KMS-11 (cell line): ENCODE data around the gene TFEB.

Source experiments
- H2AFZ ChIP-seq: fragments of 200-600 bp; sonication (generic); 2 replicates; pipeline ENCODE4 v1.6.1; 2016; ENCODE audit warnings: antibody characterized with exemption, mixed run types, low read depth
- H3K27ac ChIP-seq: fragments of 200-600 bp; sonication (generic); 2 replicates; pipeline ENCODE4 v1.6.1; 2016; ENCODE audit warnings: mild to moderate bottlenecking, mixed run types
- H3K27me3 ChIP-seq: fragments of 200-600 bp; sonication (generic); 2 replicates; pipeline ENCODE4 v1.6.1; 2017; ENCODE audit warnings: mild to moderate bottlenecking, low read depth, mixed run types, moderate library complexity; ENCODE audit not compliant: insufficient read depth
- H3K36me3 ChIP-seq: fragments of 200-600 bp; sonication (generic); 2 replicates; pipeline ENCODE4 v1.6.1; 2017; ENCODE audit warnings: mild to moderate bottlenecking, mixed run types; ENCODE audit not compliant: insufficient read depth
- H3K4me1 ChIP-seq: fragments of 200-600 bp; sonication (generic); 2 replicates; pipeline ENCODE4 v1.6.1; 2016; ENCODE audit warnings: mild to moderate bottlenecking, low read depth, mixed run types; ENCODE audit not compliant: poor library complexity, severe bottlenecking
- H3K4me2 ChIP-seq: fragments of 200-600 bp; sonication (generic); 2 replicates; pipeline ENCODE4 v1.7.0; 2016; ENCODE audit warnings: mild to moderate bottlenecking, mixed run types
- H3K4me3 ChIP-seq: fragments of 200-600 bp; sonication (generic); IDR thresholded peaks from 2 replicates; pipeline ENCODE4 v1.6.1; 2017; ENCODE audit warnings: low read depth, low read length, mixed read lengths; ENCODE audit not compliant: insufficient read depth
- H3K79me2 ChIP-seq: fragments of 200-600 bp; sonication (generic); 2 replicates; pipeline ENCODE4 v1.6.1; 2016; ENCODE audit warnings: low read depth, mixed run types; ENCODE audit not compliant: insufficient read depth
- H3K9ac ChIP-seq: fragments of 200-600 bp; sonication (generic); 2 replicates; pipeline ENCODE4 v1.6.1; 2016; ENCODE audit warnings: mild to moderate bottlenecking, mixed run types
- H4K20me1 ChIP-seq: fragments of 200-600 bp; sonication (generic); 2 replicates; pipeline ENCODE4 v1.6.1; 2016; ENCODE audit warnings: mild to moderate bottlenecking, mixed run types; ENCODE audit not compliant: insufficient read depth
- TF ChIP-seq, protein P1 (sequence below): fragments of 200-600 bp; sonication (generic); conservative IDR thresholded peaks from 2 replicates; pipeline ENCODE4 v1.6.1; 2017; ENCODE audit warnings: low read depth, mild to moderate bottlenecking, antibody characterized with exemption, low read length, moderate library complexity, mixed read lengths

TFEB gene

DNA sequence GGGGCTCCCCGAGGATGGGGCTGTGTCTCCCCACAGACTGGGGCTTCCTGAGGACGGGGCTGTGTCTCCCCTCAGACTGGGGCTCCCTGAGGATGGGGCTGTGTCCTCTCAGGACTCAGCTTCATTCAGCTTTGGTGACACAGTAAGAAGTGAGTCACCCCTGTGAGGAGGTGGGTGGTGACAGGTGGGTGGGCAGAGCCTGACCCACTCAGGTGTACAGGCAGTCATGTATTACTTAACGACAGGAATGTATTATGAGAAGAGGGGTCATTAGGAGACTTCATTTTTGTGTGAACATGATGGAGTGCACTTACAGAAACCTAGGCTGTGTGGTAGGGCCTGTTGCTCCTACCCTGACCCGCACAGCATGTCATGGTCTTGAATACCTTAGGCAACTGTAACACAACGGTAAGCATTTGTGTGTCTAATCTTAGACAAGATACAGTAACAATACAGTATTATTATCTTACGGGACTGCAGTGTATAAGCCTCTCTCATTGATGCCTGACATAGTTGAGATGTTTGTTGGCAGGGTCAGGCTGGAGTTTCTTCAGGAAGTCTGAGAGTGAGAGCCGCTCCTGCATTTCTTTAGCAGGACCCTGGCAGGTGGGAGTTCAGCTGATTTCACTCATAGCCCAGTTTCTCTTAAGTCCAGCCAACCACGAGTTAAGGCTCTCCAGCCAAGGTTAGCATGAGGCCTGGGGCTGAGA lies 22.7 kb upstream of the TFEB start:
- Histone ChIP-seq H2AFZ (no peak overlapping the region), H3K4me2 (no peak overlapping the region), H3K9ac (no peak overlapping the region), H3K79me2 (no peaks in the 10 kb centered on the region), H3K27me3 (no peaks in the 10 kb centered on the region), H3K36me3 (no peaks in the 10 kb centered on the region), H3K4me3 (no peak overlapping the region), H3K27ac (no peak overlapping the region), H4K20me1 (no peaks in the 10 kb centered on the region), H3K4me1 (no peaks in the 10 kb centered on the region)
- TF ChIP-seq, protein P1, sequence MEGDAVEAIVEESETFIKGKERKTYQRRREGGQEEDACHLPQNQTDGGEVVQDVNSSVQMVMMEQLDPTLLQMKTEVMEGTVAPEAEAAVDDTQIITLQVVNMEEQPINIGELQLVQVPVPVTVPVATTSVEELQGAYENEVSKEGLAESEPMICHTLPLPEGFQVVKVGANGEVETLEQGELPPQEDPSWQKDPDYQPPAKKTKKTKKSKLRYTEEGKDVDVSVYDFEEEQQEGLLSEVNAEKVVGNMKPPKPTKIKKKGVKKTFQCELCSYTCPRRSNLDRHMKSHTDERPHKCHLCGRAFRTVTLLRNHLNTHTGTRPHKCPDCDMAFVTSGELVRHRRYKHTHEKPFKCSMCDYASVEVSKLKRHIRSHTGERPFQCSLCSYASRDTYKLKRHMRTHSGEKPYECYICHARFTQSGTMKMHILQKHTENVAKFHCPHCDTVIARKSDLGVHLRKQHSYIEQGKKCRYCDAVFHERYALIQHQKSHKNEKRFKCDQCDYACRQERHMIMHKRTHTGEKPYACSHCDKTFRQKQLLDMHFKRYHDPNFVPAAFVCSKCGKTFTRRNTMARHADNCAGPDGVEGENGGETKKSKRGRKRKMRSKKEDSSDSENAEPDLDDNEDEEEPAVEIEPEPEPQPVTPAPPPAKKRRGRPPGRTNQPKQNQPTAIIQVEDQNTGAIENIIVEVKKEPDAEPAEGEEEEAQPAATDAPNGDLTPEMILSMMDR: no peak

DNA sequence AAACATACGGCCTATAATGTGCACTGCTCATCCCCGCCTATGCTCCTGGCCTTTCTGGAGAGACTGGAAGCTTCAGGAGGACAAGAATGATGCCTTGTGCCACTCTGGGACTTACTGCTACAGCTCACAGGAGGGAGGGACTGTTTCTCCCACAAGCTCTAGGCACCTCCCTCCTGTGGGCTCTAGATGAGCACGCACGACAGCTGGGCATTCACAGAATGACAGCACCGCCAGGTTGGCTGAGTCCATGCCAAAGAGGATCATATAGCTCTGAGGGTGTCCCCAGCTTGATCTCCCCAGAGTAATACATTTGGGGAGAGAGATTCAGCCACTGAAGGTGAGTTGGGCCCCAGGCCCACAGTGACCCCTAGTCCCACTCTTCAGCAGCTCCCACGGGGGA lies 21.9 kb upstream of the TFEB start:
- no peak overlapping the region for H3K27ac ChIP-seq
- H3K36me3 ChIP-seq: no peaks in the 10 kb centered on the region
- no peak overlapping the region for H3K4me2 ChIP-seq
- H2AFZ ChIP-seq: no peak overlapping the region
- no peaks in the 10 kb centered on the region for H4K20me1 ChIP-seq
- no peak overlapping the region for H3K4me3 ChIP-seq
- no peaks in the 10 kb centered on the region for H3K27me3 ChIP-seq
- no peaks in the 10 kb centered on the region for H3K79me2 ChIP-seq
- no peak overlapping the region for H3K9ac ChIP-seq
- TF ChIP-seq, protein P1: no peak
- no peaks in the 10 kb centered on the region for H3K4me1 ChIP-seq

DNA sequence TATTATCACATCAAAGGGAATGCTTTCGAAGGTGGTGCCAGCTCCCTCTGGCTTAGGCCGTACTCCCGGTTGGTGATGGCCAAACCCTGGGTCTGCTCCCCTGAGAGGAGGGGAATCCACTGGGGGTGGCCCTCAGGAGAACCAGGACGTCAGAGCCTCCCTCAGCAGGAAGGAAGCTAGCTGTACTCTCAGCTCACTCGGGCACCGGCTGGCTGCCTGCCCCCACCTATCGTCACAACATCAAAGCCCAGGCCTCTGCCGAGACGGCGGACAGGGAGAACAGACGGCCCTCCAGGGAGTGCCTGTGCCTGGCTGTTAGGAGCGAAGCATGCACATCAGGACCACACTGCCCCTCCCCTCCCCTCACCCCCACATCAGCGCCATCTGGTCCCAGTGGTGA lies 20.9 kb upstream of the TFEB start:
- H3K36me3 ChIP-seq: no peaks in the 10 kb centered on the region
- no peaks in the 10 kb centered on the region for H3K79me2 ChIP-seq
- H3K27me3 ChIP-seq: no peaks in the 10 kb centered on the region
- H3K27ac ChIP-seq: no peak overlapping the region
- H3K4me3 ChIP-seq: no peak overlapping the region
- H4K20me1 ChIP-seq: no peaks in the 10 kb centered on the region
- no peak overlapping the region for H3K4me2 ChIP-seq
- no peak overlapping the region for H2AFZ ChIP-seq
- no peak overlapping the region for H3K9ac ChIP-seq
- H3K4me1 ChIP-seq: no peaks in the 10 kb centered on the region
- TF ChIP-seq, protein P1: no peak

DNA sequence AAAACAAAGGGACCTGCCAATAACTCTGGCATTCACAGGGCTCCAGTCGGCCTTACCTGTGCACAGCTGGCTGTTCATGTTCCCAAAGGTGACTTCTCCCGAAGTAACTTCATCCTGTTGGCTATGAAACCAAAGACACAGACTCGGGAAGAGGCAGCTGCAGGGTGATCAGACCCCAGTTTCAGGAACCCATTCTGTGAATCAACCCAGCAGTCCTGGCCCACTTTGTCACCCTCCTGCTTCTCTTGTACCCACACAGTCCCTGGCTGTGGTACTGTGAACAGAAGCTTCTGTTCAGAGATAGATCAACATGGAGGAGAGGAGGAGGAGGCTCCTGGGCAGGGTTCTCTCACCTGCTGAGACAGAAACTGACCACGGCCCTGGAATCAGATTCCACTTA lies 20.5 kb upstream of the TFEB start:
- TF ChIP-seq, protein P1: no peak
- Histone ChIP-seq H3K79me2 (no peaks in the 10 kb centered on the region), H4K20me1 (no peaks in the 10 kb centered on the region), H3K9ac (no peak overlapping the region), H3K36me3 (no peaks in the 10 kb centered on the region), H3K27me3 (no peaks in the 10 kb centered on the region), H3K27ac (no peak overlapping the region), H3K4me1 (no peaks in the 10 kb centered on the region), H3K4me3 (no peak overlapping the region), H3K4me2 (no peak overlapping the region), H2AFZ (no peak overlapping the region)
